HL-60 (cell line): Measurements from ENCODE around the gene CHST9.

Experiments used
- GABPA ChIP-seq: IDR thresholded peaks from 2 replicates; pipeline ENCODE4 v1.6.1; 2012; ENCODE audit warnings: low read depth
- POLR2AphosphoS5 ChIP-seq: IDR thresholded peaks from 2 replicates; pipeline ENCODE4 v1.6.1; 2012; ENCODE audit warnings: low read depth
- TF ChIP-seq, protein P1 (sequence below): IDR thresholded peaks from one replicate; pipeline ENCODE4 v1.5.1; 2011; ENCODE audit warnings: low read length, control low read depth, inconsistent platforms; ENCODE audit not compliant: insufficient read depth

DNA sequence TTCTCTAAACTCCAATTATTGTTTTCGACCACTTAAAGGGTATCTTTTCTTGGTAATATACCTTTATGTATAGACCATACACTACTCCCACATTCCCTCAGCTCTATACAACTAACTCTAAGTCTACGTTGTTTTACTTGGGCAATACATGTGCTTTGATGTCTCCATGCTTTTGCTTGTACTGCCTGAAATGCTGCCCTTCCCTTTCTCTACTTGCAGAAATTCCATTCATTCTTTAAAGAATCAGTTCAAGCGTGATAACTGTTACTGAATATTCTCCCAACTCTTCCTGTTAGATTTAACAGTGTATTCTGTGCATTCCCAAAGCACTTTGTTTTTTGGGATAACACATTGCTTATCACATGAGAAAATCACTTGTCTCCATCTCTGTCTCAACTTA lies 162.6 kb downstream of the CHST9 start:
- TF ChIP-seq, protein P1, sequence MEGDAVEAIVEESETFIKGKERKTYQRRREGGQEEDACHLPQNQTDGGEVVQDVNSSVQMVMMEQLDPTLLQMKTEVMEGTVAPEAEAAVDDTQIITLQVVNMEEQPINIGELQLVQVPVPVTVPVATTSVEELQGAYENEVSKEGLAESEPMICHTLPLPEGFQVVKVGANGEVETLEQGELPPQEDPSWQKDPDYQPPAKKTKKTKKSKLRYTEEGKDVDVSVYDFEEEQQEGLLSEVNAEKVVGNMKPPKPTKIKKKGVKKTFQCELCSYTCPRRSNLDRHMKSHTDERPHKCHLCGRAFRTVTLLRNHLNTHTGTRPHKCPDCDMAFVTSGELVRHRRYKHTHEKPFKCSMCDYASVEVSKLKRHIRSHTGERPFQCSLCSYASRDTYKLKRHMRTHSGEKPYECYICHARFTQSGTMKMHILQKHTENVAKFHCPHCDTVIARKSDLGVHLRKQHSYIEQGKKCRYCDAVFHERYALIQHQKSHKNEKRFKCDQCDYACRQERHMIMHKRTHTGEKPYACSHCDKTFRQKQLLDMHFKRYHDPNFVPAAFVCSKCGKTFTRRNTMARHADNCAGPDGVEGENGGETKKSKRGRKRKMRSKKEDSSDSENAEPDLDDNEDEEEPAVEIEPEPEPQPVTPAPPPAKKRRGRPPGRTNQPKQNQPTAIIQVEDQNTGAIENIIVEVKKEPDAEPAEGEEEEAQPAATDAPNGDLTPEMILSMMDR, result no peak
- TF ChIP-seq POLR2AphosphoS5 (no peak), GABPA (no peak)
